PFSK-1 (cell line): ENCODE results near the gene CNTNAP2.

Source experiments
- FOXP2 ChIP-seq: optimal IDR thresholded peaks from 2 replicates; pipeline ENCODE3; 2011; ENCODE audit warnings: borderline replicate concordance, control low read depth, inconsistent platforms; ENCODE audit not compliant: insufficient read depth; ENCODE audit errors: extremely low read length, extremely low read depth
- TF ChIP-seq, protein P1 (sequence below), 2 experiments: IDR thresholded peaks; 2 replicates each; pipeline versions ENCODE4 v1.6.1 to v1.8.0; 2011 to 2012; ENCODE audit warnings: low read depth in 2 of 2, low read length in 2 of 2, control low read depth in 1 of 2, inconsistent platforms in 1 of 2, mild to moderate bottlenecking in 1 of 2, moderate library complexity in 1 of 2; ENCODE audit not compliant: insufficient read depth in 1 of 2

DNA sequence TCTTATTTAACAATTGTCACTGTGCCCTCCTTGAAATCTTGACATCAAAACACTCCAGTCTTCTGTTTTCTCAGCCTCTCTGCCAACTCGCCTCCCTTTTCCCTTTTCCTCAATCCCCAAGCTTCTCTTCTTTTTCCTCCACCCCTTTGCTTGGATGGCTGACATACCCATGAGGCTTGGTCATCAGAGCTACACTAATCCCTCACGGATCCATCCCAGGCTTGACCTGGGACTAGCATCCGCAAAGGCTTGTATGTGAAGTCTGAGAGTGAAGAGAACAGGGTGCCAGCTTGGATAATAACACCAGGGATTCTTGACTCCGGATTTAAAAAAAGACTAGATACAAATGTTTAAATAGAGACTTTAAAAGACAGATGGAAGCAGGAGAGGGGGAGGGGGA, 2045.2 kb downstream of the CNTNAP2 start:
- no peak for TF ChIP-seq FOXP2
- TF ChIP-seq, protein P1, sequence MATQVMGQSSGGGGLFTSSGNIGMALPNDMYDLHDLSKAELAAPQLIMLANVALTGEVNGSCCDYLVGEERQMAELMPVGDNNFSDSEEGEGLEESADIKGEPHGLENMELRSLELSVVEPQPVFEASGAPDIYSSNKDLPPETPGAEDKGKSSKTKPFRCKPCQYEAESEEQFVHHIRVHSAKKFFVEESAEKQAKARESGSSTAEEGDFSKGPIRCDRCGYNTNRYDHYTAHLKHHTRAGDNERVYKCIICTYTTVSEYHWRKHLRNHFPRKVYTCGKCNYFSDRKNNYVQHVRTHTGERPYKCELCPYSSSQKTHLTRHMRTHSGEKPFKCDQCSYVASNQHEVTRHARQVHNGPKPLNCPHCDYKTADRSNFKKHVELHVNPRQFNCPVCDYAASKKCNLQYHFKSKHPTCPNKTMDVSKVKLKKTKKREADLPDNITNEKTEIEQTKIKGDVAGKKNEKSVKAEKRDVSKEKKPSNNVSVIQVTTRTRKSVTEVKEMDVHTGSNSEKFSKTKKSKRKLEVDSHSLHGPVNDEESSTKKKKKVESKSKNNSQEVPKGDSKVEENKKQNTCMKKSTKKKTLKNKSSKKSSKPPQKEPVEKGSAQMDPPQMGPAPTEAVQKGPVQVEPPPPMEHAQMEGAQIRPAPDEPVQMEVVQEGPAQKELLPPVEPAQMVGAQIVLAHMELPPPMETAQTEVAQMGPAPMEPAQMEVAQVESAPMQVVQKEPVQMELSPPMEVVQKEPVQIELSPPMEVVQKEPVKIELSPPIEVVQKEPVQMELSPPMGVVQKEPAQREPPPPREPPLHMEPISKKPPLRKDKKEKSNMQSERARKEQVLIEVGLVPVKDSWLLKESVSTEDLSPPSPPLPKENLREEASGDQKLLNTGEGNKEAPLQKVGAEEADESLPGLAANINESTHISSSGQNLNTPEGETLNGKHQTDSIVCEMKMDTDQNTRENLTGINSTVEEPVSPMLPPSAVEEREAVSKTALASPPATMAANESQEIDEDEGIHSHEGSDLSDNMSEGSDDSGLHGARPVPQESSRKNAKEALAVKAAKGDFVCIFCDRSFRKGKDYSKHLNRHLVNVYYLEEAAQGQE (IDR thresholded peaks at IDR 0.05; ENCODE audit: insufficient read depth in 1 of 2, low read depth in 2 of 2, low read length in 2 of 2), result no peak
